GM12801 (cell line): ENCODE measurements around the gene LRRN2.

Experiments
- TF ChIP-seq, protein P1 (sequence below): IDR thresholded peaks from one replicate; pipeline ENCODE4 v1.5.1; 2011; ENCODE audit warnings: control low read depth; ENCODE audit not compliant: insufficient read length; ENCODE audit errors: extremely low read depth

Gene LRRN2

DNA sequence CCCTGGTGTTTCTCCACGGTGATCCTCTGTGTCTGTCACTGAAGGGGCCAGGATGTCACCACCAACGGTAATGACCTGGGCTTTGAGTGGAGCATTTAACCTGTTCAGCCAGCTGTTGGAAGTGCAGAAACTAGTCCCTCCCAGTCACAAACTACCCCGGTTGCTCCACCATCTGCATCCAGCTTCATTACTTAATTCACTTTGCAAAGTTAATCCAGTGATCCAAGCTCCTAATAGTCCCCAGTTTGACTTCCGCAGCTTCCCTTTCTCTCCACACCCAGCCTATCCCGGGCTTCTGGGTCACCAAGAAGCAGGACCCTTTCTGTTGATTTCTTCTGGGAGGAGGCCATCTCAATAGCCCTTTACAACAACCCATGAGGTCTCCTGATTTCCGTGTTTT, 105.9 kb downstream of the LRRN2 start:
- TF ChIP-seq, protein P1, sequence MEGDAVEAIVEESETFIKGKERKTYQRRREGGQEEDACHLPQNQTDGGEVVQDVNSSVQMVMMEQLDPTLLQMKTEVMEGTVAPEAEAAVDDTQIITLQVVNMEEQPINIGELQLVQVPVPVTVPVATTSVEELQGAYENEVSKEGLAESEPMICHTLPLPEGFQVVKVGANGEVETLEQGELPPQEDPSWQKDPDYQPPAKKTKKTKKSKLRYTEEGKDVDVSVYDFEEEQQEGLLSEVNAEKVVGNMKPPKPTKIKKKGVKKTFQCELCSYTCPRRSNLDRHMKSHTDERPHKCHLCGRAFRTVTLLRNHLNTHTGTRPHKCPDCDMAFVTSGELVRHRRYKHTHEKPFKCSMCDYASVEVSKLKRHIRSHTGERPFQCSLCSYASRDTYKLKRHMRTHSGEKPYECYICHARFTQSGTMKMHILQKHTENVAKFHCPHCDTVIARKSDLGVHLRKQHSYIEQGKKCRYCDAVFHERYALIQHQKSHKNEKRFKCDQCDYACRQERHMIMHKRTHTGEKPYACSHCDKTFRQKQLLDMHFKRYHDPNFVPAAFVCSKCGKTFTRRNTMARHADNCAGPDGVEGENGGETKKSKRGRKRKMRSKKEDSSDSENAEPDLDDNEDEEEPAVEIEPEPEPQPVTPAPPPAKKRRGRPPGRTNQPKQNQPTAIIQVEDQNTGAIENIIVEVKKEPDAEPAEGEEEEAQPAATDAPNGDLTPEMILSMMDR = no peak

DNA sequence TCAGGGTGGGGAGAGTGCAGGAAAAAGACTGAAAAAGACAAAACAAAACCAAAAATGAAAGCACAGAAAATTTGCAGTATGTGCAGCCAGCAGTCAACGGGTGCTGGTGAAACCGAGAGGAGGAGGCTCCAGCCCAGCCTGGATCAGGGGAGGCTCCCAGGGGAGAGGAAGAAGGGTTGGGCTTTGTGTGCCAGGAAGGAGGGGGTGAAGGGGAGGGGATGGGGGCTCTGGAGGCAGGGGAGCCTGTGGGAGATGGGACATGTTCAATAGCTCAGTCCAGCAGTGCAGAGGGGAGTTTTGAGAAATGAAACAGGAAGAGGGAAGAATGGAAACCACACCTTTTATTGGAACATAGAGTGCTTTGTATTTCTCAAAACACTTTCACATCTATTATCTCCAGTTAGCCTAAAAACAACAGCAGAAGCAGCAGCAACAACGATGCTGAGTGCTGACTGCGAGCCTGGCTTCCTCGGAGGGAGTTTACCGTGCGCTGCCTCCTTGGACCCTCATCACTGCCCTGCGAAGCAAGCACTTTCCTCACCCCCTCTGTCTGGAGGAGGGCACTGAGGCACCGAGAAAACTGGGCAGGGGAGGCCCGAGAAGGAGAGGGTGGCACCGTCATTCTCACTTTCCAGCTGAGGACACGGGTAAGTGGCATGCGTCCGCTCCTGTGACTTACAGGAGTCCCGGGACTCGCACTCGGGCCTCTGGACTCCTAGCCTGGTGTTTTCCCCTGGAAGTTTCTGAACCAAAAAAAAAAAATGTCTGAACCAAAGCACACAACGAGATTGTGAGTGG, 106.5 kb downstream of the LRRN2 start:
- TF ChIP-seq, protein P1 = no peak

DNA sequence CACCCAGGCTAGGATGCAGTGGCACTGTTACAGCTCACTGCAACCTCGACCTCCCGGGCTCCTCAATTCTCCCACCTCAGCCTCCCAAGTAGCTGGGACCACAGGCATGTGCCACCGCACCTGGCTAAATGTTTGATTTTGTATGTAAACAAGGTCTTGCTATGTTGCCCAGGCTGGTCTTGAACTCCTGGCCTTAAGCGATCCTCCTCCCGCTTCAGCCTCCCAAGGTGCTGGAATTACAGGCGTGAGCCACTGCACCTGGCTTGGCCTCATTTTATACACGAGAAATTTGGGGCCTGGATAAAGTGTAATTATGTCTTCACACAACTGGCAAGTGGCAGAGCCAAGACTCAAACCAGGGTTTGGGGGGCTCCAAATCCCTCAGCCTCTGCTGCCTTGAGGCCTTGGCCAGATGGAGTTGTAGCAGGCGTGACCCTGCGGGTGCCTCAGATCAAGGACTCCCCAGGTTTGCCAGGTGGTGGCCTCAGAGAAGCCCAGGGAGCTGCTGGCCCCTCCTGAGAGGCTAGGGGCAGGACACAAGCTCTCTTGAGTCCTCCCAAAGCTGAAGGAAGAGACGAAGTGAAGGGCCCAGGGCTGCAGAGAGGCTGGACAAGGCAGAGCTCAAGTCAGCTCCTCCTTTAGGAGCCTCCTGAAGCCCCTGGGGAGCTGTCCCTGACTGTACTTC, 107.6 kb downstream of the LRRN2 start:
- TF ChIP-seq, protein P1 = no peak

DNA sequence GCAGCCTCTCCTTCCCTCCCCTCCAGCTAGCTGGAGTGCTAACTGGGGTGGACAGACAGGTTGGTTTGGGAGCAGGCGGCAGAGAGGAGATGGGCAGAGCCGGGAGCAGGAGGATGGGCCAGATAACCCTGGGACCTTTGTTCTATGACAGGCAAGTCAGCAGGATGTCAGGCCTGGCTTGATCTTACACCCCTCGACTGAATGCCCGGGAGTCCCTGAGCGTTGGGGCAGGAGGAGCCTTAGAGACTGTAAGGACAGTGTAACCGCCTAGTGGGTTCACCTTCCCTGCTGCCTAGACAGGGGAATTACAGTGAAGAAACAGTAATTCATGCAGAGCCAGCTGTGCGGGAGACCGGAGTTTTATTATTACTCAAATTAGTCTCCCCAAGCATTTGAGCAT, 109.1 kb downstream of the LRRN2 start:
- TF ChIP-seq, protein P1 = no peak

DNA sequence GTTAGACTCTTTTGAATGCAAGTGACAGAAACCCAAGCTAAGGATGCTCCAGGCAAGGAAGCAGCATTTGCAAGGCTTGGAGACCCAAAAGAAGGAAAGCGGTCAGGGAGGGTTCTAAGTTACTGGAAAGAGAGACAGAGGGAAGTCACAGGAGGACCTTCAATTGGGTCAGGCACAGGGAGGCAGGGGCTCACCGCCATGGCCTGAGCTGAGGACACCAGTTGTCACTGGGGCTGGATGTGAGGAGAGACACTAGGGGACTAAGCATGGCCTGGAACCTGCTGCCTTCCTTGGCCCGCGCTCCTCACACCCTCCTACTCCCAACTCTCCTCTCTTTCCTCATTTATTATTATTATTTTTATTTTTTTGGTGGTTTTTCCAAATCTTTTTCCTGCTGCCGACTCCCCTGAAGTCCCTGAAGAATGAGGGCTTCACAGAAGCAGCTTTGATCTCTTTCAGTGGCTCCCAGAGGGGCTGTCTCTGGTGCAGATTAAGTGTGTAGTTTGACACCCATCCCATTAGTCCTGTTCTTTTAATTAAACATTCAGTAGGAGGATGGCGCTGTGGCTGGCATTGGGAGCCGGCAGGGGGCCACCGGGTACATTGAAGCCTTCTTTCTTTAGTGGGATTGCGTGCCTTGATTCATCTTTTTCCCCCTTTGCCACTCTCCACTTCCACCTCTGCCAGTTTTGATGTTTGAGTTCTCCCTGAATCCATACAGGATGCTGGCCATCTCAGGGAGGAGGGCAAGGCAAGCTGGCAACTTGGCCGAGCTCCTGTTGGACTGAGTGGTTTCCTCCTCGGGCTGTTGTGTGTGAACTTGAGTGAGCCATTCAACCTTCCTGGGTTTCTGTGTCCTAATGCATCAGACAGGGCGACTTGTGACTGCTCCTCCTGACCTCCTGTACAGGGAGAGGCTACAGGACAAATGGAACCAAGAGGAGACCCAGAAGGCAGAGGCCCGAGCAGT, 110.0 kb downstream of the LRRN2 start:
- TF ChIP-seq, protein P1 = no peak

DNA sequence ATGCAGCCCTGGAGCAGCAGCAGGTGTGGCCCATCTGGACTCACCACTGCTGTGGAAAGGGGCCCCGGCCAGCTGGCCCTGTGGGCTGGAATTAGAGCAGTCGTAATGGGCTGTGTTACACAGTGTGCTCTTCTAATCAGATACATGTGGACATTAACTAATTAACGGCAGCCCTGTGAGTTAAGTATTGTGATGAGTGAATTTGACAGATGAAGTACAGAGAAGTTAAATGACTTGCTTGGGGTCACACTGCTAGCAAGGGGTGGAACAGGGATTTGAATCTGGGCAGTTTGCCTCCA, 110.7 kb downstream of the LRRN2 start:
- TF ChIP-seq, protein P1 = no peak
